ENCODE data around the gene EMX1.

EMX1 gene

DNA sequence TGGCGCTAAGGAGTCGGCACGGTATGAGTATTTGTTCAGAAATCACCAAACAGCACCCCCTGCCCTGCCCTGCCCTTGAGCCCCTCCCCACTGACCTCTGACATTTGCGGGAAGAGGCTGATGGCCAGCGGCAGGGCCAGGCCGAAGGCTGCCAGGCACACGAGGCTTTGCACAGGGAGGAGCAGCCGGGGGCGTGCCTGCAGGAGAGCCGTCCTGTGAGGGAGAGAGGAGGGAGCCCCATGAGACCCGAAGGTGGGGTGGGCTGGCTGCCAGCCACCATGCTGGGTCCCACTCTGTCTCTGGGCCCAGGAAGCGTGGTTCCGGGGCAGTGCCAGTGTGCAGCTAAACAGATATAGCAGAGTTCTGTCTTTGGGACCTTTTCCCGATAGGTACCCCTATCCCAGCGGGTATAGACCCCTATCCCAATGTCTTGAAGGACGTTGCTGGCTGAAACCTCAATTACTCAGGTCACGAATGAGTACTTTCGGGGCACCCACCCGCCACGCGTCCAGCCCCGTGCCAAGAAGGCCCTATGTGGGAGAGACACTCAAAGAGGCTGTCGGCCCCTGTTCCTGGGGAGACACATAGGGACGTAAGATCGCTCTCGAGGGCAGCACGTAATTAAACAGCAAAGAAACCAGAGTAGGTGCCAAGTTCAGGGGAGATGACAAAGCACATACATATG, 43.9 kb downstream of the EMX1 start:
- no peak overlapping the region for H3K27ac Mint-ChIP-seq
- DNase-seq (ENCODE audit: low spot score in 2 of 2) (no peak), ATAC-seq (ENCODE audit: low read depth) (no peak)
- H3K9me3 Mint-ChIP-seq = no peaks in the 10 kb centered on the region
- no peaks in the 10 kb centered on the region for H3K4me1 Mint-ChIP-seq
- peaks cover 8% of the 10 kb centered on the region for H3K36me3 Mint-ChIP-seq
- no peak overlapping the region for H3K4me3 Mint-ChIP-seq
- H3K27me3 Mint-ChIP-seq = no peaks in the 10 kb centered on the region

GRCh38 chr2:72961853-72962468, 44.6 kb downstream of the EMX1 start:
- no peaks in the 10 kb centered on the region for H3K9me3 Mint-ChIP-seq
- H3K4me1 Mint-ChIP-seq = no peaks in the 10 kb centered on the region
- H3K4me3 Mint-ChIP-seq = no peak overlapping the region
- no peaks in the 10 kb centered on the region for H3K27me3 Mint-ChIP-seq
- H3K36me3 Mint-ChIP-seq = peaks cover 6% of the 10 kb centered on the region
- DNase-seq (ENCODE audit: low spot score in 2 of 2) = no peak
- no peak overlapping the region for H3K27ac Mint-ChIP-seq
- ATAC-seq (ENCODE audit: low read depth) = no peak

DNA sequence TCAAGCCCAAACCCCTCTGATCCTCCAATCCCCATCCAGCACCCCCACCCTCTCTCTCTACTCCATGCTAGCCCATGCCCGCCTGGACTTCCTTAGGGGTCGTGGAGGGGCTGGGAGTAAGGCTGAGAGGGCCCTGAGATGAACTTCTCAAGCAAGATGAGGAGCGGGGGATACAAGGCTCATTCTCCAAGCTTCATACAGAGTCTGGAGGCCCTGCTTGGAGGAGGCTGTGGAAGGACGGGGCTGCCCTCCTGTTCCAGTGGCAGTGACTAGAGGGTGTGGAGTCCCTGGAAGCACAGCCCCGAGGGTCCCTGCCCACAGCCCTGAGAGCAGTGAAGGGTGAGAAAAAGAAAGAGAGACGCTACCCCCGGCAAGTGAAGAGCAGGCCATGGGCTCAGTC, 45.6 kb downstream of the EMX1 start:
- Mint-ChIP-seq H3K27me3 (no peaks in the 10 kb centered on the region), H3K36me3 (peaks cover 5% of the 10 kb centered on the region), H3K9me3 (no peaks in the 10 kb centered on the region), H3K4me3 (no peak overlapping the region), H3K4me1 (no peaks in the 10 kb centered on the region), H3K27ac (no peak overlapping the region)
- no peak for ATAC-seq (ENCODE audit: low read depth)
- DNase-seq (ENCODE audit: low spot score in 2 of 2) = no peak

GRCh38 chr2:72963423-72964145, 46.3 kb downstream of the EMX1 start:
- no peak for DNase-seq (ENCODE audit: low spot score in 2 of 2)
- no peak for ATAC-seq (ENCODE audit: low read depth)

GRCh38 chr2:72964146-72964525, 46.8 kb downstream of the EMX1 start:
- Mint-ChIP-seq H3K4me1 (no peaks in the 10 kb centered on the region), H3K27ac (no peak overlapping the region), H3K9me3 (no peaks in the 10 kb centered on the region), H3K36me3 (peaks cover 5% of the 10 kb centered on the region), H3K27me3 (no peaks in the 10 kb centered on the region), H3K4me3 (no peak overlapping the region)
- no peak for DNase-seq (ENCODE audit: low spot score in 2 of 2)
- ATAC-seq (ENCODE audit: low read depth) = no peak

More at GRCh38 chr2:72963423-72964145, 46.3 kb downstream of the EMX1 start:
- Mint-ChIP-seq H3K27ac (no peak overlapping the region), H3K36me3 (peaks cover 5% of the 10 kb centered on the region), H3K4me3 (no peak overlapping the region), H3K4me1 (no peaks in the 10 kb centered on the region), H3K27me3 (no peaks in the 10 kb centered on the region), H3K9me3 (no peaks in the 10 kb centered on the region)

- DNase-seq (ENCODE audit: low spot score in 2 of 2) (no peak), ATAC-seq (ENCODE audit: low read depth) (no peak)
- no peaks in the 10 kb centered on the region for H3K27me3 Mint-ChIP-seq
- peaks cover 5% of the 10 kb centered on the region for H3K36me3 Mint-ChIP-seq
- H3K4me3 Mint-ChIP-seq = no peak overlapping the region
- H3K9me3 Mint-ChIP-seq = no peaks in the 10 kb centered on the region
- no peak overlapping the region for H3K27ac Mint-ChIP-seq
- no peaks in the 10 kb centered on the region for H3K4me1 Mint-ChIP-seq
Observed at GRCh38 chr2:72965016-72965415, 47.7 kb downstream of the EMX1 start.

DNA sequence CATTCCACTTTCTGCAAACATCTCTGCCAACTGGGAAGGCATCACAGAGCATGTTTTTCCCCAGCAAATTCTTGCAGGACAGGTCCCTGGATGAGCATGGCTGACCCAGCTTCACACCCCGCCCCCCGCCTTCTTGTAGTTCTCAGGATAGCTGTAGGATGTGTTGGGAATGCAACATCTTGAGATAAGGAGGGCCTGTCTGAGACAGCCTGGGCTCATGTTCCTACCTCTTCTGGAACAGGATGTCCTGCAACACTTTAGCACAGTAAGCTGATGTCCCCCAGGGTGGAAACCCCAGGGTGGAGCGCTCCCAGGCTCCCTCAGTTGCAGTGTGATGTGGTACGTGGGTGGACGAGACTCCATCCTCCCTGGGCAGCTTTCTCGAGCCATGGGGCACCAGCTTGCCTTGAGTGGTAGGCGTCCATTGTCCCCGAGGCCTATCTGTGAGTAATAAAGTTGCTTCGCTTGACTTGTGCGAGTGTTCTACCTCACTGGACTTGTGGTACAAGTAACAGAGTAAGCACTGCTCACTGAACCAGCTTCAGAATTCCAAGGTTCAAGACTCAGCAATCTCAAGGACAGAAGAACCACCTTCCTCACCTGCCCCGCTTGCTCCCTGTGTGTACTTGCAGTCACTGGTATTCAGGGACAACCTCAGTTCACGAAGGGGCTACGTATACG, 48.6 kb downstream of the EMX1 start:
- no peak for ATAC-seq (ENCODE audit: low read depth)
- Mint-ChIP-seq H3K36me3 (peaks cover 3% of the 10 kb centered on the region), H3K4me3 (no peak overlapping the region), H3K27ac (no peak overlapping the region), H3K4me1 (no peaks in the 10 kb centered on the region), H3K9me3 (no peaks in the 10 kb centered on the region), H3K27me3 (no peaks in the 10 kb centered on the region)
- DNase-seq (ENCODE audit: low spot score in 2 of 2) = no peak

DNA sequence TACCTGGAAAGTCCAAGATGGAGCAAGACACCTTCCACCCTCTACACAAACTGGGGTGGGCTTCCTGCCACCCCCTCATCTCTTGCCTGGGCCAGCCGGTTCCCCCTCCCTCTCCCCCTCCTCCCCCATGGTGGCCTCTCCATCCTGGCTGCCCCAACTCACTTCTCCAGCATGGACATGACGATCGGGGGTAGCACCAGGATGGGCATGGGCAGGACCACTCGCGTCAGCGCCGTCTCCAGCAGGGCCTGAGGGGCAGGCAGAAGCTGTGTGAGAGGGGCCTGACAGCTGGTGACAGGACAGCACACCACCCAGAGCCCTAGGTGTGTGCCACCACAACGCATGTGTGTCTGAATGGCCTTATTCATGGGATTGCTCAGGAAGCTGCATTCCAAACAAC, 51.0 kb downstream of the EMX1 start:
- ATAC-seq (ENCODE audit: low read depth) = no peak
- no peak for DNase-seq (ENCODE audit: low spot score in 2 of 2)
- Mint-ChIP-seq H3K36me3 (peaks cover 2% of the 10 kb centered on the region), H3K9me3 (no peaks in the 10 kb centered on the region), H3K4me1 (no peaks in the 10 kb centered on the region), H3K27me3 (no peaks in the 10 kb centered on the region), H3K27ac (peak overlapping the region; percentile 6), H3K4me3 (no peak overlapping the region)

GRCh38 chr2:72969706-72970105, 52.4 kb downstream of the EMX1 start:
- Mint-ChIP-seq H3K4me3 (no peak overlapping the region), H3K9me3 (no peaks in the 10 kb centered on the region), H3K27me3 (no peaks in the 10 kb centered on the region), H3K4me1 (no peaks in the 10 kb centered on the region), H3K27ac (no peak overlapping the region), H3K36me3 (peaks cover 4% of the 10 kb centered on the region)
- no peak for DNase-seq (ENCODE audit: low spot score in 2 of 2)
- ATAC-seq (ENCODE audit: low read depth) = no peak

- no peaks in the 10 kb centered on the region for H3K4me1 Mint-ChIP-seq
- no peak overlapping the region for H3K4me3 Mint-ChIP-seq
- ATAC-seq (ENCODE audit: low read depth) (no peak), DNase-seq (ENCODE audit: low spot score in 2 of 2) (no peak)
- no peaks in the 10 kb centered on the region for H3K9me3 Mint-ChIP-seq
- H3K36me3 Mint-ChIP-seq = peaks cover 7% of the 10 kb centered on the region
- H3K27me3 Mint-ChIP-seq = peaks cover 4% of the 10 kb centered on the region
- H3K27ac Mint-ChIP-seq = no peak overlapping the region
Observed at GRCh38 chr2:72971036-72971435, 53.7 kb downstream of the EMX1 start.

GRCh38 chr2:72972352-72973136, 55.2 kb downstream of the EMX1 start:
- peaks cover 5% of the 10 kb centered on the region for H3K36me3 Mint-ChIP-seq
- no peaks in the 10 kb centered on the region for H3K9me3 Mint-ChIP-seq
- DNase-seq (ENCODE audit: low spot score in 2 of 2) = no peak
- no peak for ATAC-seq (ENCODE audit: low read depth)
- H3K4me3 Mint-ChIP-seq = no peak overlapping the region
- no peaks in the 10 kb centered on the region for H3K4me1 Mint-ChIP-seq
- H3K27ac Mint-ChIP-seq = no peak overlapping the region
- peaks cover 4% of the 10 kb centered on the region for H3K27me3 Mint-ChIP-seq

- Mint-ChIP-seq H3K9me3 (no peaks in the 10 kb centered on the region), H3K4me1 (no peaks in the 10 kb centered on the region), H3K36me3 (peaks cover 5% of the 10 kb centered on the region), H3K27me3 (peaks cover 4% of the 10 kb centered on the region), H3K4me3 (no peak overlapping the region), H3K27ac (no peak overlapping the region)
- no peak for DNase-seq (ENCODE audit: low spot score in 2 of 2)
- no peak for ATAC-seq (ENCODE audit: low read depth)
Observed at GRCh38 chr2:72973137-72973535, 55.8 kb downstream of the EMX1 start.

GRCh38 chr2:72973566-72974435, 56.5 kb downstream of the EMX1 start:
- Mint-ChIP-seq H3K4me1 (no peaks in the 10 kb centered on the region), H3K27me3 (peaks cover 4% of the 10 kb centered on the region), H3K9me3 (no peaks in the 10 kb centered on the region), H3K27ac (no peak overlapping the region), H3K4me3 (no peak overlapping the region), H3K36me3 (peaks cover 5% of the 10 kb centered on the region)
- ATAC-seq (ENCODE audit: low read depth) = peak; percentile 62
- DNase-seq (ENCODE audit: low spot score in 2 of 2) = peak; percentile 21

Data from memory B cell (primary cell).